ENCODE results near the gene CLASP1.

GRCh38 chr2:121321476-121321875, 327.8 kb downstream of the CLASP1 start:
- TF ChIP-seq CTCF (optimal IDR thresholded peaks at IDR 0.05 in 1 of 3, IDR thresholded peaks at IDR 0.05 in 1 of 3, conservative IDR thresholded peaks at IDR 0.05 in 1 of 3; ENCODE audit: extremely low read depth in 1 of 3, insufficient read depth in 2 of 3, low read length in 3 of 3) (no peak), EZH2 (IDR thresholded peaks at IDR 0.05; ENCODE audit: low read length) (no peak)

Data from keratinocyte (primary cell).